Subcutaneous abdominal adipose tissue (tissue), 5 donors: ENCODE data around the gene KMT2C.

Source experiments
- H3K27ac ChIP-seq: one replicate; pipeline ENCODE4 v1.7.0; 2013; ENCODE audit warnings: low read depth, mild to moderate bottlenecking, inconsistent platforms, low read length, moderate library complexity
- H3K27me3 ChIP-seq, 5 donors: one replicate each; pipeline ENCODE4 v1.7.0; 2013; ENCODE audit warnings: low read length in 5 of 5, inconsistent platforms in 1 of 5; ENCODE audit not compliant: control insufficient read depth in 5 of 5, insufficient read depth in 4 of 5
- H3K36me3 ChIP-seq, 5 donors: one replicate each; pipeline ENCODE4 v1.7.0; 2013; ENCODE audit warnings: low read length in 5 of 5; ENCODE audit not compliant: control insufficient read depth in 5 of 5, insufficient read depth in 5 of 5
- H3K4me1 ChIP-seq, 5 donors: one replicate each; pipeline ENCODE4 v1.7.0; 2013; ENCODE audit warnings: low read length in 5 of 5, mild to moderate bottlenecking in 3 of 5, moderate library complexity in 1 of 5; ENCODE audit not compliant: control insufficient read depth in 5 of 5, insufficient read depth in 5 of 5
- H3K4me3 ChIP-seq, 5 donors: one replicate each; pipeline ENCODE4 v1.7.0; 2013; ENCODE audit warnings: low read length in 5 of 5, low read depth in 1 of 5
- H3K9ac ChIP-seq, 5 donors: one replicate each; pipeline ENCODE4 v1.7.0; 2013; ENCODE audit warnings: low read length in 5 of 5, mild to moderate bottlenecking in 4 of 5, moderate library complexity in 3 of 5
- H3K9me3 ChIP-seq, 5 donors: one replicate each; pipeline ENCODE4 v1.7.0; 2013; ENCODE audit warnings: low read length in 5 of 5; ENCODE audit not compliant: control insufficient read depth in 5 of 5
- donor health status: healthy.
- donor health status: healthy.
- donor health status: healthy.
- donor health status: healthy.
- donor health status: healthy.

KMT2C gene

DNA sequence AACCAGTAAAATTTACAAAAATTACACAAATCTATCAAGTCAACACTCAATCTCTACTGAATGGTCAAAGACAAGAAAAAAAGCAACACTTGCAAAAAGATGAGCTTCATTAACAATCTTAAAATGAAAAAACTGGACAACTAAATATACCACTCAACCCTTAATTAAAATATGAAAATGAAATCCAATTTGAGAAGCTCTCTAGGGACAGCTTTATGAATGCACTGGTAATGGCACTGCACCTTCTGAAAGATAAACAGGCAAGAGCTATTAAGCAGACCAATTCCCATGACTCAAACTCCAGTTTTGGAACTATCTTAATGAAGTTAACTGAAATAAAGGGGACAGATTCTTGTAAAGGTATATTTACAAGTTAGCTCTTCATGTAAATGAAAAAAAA is 274.6 kb downstream of the KMT2C start:
- no peaks in the 10 kb centered on the region for H3K27me3 ChIP-seq
- H3K9ac ChIP-seq: no peak overlapping the region
- no peaks in the 10 kb centered on the region for H3K9me3 ChIP-seq
- no peak overlapping the region for H3K27ac ChIP-seq
- H3K4me1 ChIP-seq: no peaks in the 10 kb centered on the region
- no peak overlapping the region for H3K4me3 ChIP-seq
- peaks cover 37 to 82% (median 64%) of the 10 kb centered on the region in 5 donors for H3K36me3 ChIP-seq

DNA sequence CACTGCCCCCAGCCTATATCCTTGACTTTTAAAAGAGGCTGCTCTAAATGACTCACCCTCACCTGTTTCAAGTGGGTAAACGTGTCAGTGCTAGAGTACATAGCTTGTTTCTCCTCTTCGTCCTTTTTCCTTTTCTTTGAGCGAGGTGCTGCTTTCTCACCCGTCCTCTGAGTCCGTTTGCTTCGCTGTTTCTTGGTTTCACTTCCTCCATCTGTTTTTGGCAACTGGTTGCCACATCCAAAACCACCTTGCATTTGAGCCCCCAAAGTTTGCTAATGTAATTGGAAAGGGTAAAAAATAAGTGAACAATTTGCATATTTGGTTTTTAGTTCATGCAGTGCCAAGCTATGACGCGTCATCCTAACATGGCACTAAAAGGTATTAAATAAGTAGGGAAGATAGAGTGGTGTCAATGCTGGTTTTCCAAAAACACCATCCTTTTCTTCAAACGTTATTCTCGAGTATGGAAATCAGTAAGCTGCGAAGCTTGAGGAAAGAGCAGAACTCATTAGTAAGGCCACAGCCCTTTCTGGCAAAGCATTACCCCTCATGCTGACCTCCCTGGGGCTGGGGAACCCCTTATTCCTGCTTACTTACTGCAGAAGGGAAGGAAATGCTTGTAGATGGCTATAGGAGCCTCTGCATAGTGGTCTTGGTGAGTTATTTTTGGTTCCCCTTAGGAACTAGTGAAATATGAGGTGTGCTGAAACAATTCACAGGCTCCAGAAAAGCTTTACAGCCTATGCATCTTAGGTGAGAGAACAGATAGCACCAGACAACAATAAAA is 276.8 kb downstream of the KMT2C start:
- H3K27me3 ChIP-seq: no peaks in the 10 kb centered on the region
- no peak overlapping the region for H3K27ac ChIP-seq
- no peaks in the 10 kb centered on the region for H3K9me3 ChIP-seq
- H3K9ac ChIP-seq: no peak overlapping the region
- no peaks in the 10 kb centered on the region for H3K4me1 ChIP-seq
- H3K4me3 ChIP-seq: no peak overlapping the region
- peaks cover 51 to 89% (median 77%) of the 10 kb centered on the region in 5 donors for H3K36me3 ChIP-seq

DNA sequence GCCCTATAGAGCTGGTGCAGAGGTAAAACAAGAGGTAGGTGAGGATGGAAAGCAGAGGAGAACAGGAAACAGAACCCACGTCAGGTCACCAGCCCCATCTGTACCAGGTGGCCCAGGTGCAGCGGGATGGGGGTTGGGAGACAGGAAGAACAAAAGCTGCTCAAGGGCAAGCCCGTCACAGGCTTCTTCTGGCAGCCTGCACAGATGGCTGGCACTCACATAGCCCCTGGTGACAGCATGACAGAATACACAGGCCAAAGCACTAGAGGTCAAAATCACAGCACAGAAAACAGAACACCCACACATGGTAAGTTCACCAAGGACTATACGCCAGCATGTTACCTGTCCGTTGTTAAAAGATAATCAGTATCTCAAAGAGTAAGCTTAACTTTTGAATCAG is 283.5 kb downstream of the KMT2C start:
- Histone ChIP-seq H3K4me1 (peaks cover 0 to 3% (median 0%) of the 10 kb centered on the region in 5 donors), H3K27ac (no peak overlapping the region), H3K4me3 (no peak overlapping the region), H3K9ac (no peak overlapping the region), H3K36me3 (peaks cover 45 to 97% (median 92%) of the 10 kb centered on the region in 5 donors), H3K9me3 (no peaks in the 10 kb centered on the region), H3K27me3 (no peaks in the 10 kb centered on the region)

DNA sequence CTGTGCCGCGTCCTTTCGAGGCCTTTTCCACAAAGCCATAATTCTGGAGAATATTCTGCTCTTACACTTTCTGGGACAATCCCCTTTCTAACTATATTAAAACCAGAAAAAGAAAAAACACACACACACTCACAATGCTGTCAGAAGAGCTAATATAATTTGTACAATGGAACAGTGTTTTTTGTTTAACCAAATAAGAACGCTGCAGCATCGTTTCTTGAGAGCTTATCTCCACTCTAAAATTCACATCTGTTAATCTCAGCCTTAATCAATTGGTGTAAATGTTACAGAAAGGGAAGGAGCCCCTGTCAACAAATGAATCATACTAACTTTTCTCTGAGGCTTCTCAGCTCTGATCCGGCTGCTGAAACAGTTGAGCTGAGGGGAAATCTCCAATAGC is 286.4 kb downstream of the KMT2C start:
- H3K27me3 ChIP-seq: no peaks in the 10 kb centered on the region
- no peak overlapping the region for H3K4me3 ChIP-seq
- H3K9ac ChIP-seq: no peak overlapping the region
- H3K9me3 ChIP-seq: no peaks in the 10 kb centered on the region
- H3K4me1 ChIP-seq: peaks cover 0 to 17% (median 0%) of the 10 kb centered on the region in 5 donors
- H3K27ac ChIP-seq: no peak overlapping the region
- peaks cover 36 to 93% (median 82%) of the 10 kb centered on the region in 5 donors for H3K36me3 ChIP-seq

DNA sequence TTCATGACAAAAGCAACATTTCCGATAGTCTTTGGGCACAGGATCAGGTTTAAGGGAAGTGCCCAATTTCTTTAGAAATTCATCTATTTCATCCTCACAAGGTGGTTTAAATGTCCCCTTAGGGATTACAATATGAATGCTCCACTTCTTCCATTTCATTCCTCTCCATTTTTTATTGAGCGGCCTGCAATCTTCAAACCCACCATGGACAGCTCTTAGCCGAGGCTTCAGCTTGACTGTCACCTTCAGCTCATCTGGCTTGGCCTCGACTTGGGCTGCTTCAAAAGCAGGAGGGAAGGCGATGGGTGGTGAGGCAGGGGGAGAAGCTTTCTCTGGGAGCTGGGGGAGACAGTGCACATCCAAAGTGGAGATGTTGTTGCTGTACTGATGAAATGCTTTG is 287.1 kb downstream of the KMT2C start:
- Histone ChIP-seq H3K36me3 (peaks cover 37 to 93% (median 82%) of the 10 kb centered on the region in 5 donors), H3K9me3 (no peaks in the 10 kb centered on the region), H3K27ac (no peak overlapping the region), H3K4me1 (peaks cover 0 to 22% (median 0%) of the 10 kb centered on the region in 5 donors), H3K4me3 (no peak overlapping the region), H3K27me3 (no peaks in the 10 kb centered on the region), H3K9ac (no peak overlapping the region)

DNA sequence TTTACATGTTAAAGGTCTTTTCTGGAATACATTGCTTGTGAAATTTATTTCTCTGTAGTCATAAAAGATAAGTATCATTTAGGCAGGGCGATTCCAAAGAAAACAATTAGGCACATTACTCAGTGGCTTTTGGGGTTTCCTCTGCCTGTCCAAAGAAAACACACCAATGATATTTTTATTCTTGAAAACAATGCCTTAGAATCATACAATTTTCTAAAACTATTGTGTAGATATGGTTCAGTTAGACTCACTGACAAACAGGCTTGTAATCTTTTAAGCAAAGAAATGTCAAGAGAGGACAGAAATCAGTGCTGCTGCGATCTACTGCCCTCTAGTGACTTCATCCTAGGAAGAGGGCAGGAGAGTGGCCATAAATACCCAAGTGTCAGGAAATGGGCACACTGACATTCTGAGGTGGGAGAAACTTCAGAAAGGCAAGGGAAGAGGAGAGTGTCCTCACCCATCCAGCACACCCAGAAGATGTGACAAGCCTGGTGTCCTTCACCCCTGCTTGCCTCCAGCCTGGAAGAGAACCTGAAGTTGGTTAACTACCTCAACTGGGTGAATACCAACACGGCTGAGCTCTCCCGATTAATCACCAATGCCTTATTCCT is 289.8 kb downstream of the KMT2C start:
- peaks cover 0 to 23% (median 0%) of the 10 kb centered on the region in 5 donors for H3K4me1 ChIP-seq
- H3K9me3 ChIP-seq: no peaks in the 10 kb centered on the region
- no peak overlapping the region for H3K27ac ChIP-seq
- no peak overlapping the region for H3K9ac ChIP-seq
- peaks cover 35 to 85% (median 61%) of the 10 kb centered on the region in 5 donors for H3K36me3 ChIP-seq
- H3K4me3 ChIP-seq: no peak overlapping the region
- H3K27me3 ChIP-seq: no peaks in the 10 kb centered on the region

DNA sequence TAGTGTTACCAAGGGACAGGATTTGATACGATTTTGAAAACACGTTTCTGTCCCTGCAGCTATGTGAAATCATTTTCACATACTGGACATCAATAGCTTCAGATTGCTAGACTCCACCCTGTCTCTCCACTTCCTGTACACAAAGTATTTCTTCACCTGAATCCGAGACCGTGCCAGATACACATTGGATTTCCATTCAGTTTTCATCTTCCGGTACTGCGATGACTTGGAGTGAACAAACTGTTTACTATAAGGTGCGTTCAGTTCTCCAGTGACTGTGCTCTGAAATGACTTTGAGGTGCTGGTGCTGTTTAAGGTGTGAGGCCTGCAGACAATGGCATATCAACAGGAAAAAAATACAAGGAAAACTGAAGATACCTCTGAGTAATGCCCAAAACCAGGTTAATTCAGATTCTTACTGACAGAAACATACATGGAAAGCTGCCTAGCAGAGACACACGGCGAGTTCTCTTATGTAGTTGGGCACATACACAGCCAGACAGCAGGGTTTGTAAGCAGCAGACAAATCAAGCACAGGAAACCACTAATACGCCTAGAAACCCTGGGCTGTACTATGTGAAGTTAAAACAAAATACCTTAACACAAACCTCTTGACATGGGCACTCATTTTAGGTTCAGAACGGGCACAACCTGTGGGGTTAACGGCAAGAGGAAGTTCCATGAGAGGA is 291.1 kb downstream of the KMT2C start:
- H3K27me3 ChIP-seq: no peaks in the 10 kb centered on the region
- peaks cover 31 to 84% (median 60%) of the 10 kb centered on the region in 5 donors for H3K36me3 ChIP-seq
- no peak overlapping the region for H3K4me3 ChIP-seq
- H3K9ac ChIP-seq: no peak overlapping the region
- no peak overlapping the region for H3K27ac ChIP-seq
- no peaks in the 10 kb centered on the region for H3K9me3 ChIP-seq
- H3K4me1 ChIP-seq: peaks cover 0 to 23% (median 0%) of the 10 kb centered on the region in 5 donors

DNA sequence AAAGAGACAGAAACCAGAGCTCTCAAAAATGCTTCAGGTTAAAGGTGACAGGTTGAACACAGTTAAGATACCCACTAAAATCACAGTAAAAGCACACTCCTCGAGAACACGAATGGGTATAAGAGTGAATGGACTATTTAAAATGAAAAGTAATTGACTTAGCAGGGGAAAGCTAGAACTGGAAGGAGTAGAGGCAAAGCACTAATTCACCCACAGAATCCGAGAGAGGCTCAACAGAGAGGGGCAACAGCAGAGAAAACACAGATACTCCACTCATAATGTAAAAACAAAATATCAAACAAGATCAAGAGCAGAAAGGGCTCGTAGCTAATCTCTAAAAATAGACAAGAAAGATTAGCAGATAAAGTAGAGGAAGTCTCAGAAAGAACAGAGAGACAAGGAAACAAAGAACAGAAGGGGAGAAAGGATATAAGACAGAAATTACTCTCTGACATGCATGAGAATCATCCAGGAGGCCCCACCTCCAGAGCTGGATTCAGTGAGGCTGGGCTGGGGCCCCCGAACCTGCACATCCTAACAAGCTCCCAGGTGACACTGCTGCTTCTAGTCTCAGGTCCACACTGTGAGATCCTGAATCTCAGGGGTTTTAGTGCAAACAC is 292.7 kb downstream of the KMT2C start:
- H3K27ac ChIP-seq: no peak overlapping the region
- no peaks in the 10 kb centered on the region for H3K27me3 ChIP-seq
- peaks cover 0 to 23% (median 0%) of the 10 kb centered on the region in 5 donors for H3K4me1 ChIP-seq
- H3K36me3 ChIP-seq: peaks cover 31 to 83% (median 59%) of the 10 kb centered on the region in 5 donors
- H3K9me3 ChIP-seq: no peaks in the 10 kb centered on the region
- no peak overlapping the region for H3K4me3 ChIP-seq
- peak overlapping the region in 1 of 5 donors; percentile 6 for H3K9ac ChIP-seq

DNA sequence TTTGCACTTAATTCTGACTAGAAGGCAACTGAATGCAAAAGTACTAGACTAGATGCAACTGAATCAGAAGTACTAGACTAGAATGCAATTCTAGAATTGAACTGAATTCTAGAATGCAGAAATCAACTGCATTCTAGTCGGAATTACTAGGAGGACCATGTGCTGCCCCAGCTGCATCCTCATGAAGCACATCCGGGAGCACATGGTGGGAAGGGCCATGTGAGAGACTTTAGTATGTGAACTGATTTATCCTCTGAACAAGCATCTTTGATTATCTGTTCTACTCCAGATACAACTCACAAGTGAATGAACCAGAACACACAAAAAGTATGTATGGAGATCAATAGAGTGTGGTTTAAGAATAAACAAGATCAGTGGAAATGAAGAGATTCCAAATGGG is 295.2 kb downstream of the KMT2C start:
- peaks cover 29 to 75% (median 53%) of the 10 kb centered on the region in 5 donors for H3K36me3 ChIP-seq
- H3K27ac ChIP-seq: no peak overlapping the region
- H3K27me3 ChIP-seq: no peaks in the 10 kb centered on the region
- no peak overlapping the region for H3K9ac ChIP-seq
- peaks cover 2 to 35% (median 15%) of the 10 kb centered on the region in 5 donors for H3K4me1 ChIP-seq
- H3K4me3 ChIP-seq: no peak overlapping the region
- H3K9me3 ChIP-seq: no peaks in the 10 kb centered on the region
